Bronchial epithelial cell (primary cell): ENCODE measurements around the gene RUVBL2. TPM values are rescaled to one million over a fixed set of nuclear protein-coding genes. Genes with fewer than 3 reads are reported as not detected.
A peak's percentile ranks its signal among the peaks of the same experiment; 100 is the strongest.

Experiments
- DNase-seq: peaks from one replicate; pipeline ENCODE4 v3.0.0-alpha.2; 2010; ENCODE audit warnings: low read depth
- FAIRE-seq: peaks from 2 replicates; lab custom pipeline; 2011; peaks lifted over from hg19 to GRCh38; lab: Jason Lieb, UNC
- H3K27me3 ChIP-seq: 2 replicates; pipeline ENCODE4 v1.5.1; 2011; ENCODE audit warnings: low read length; ENCODE audit not compliant: control insufficient read depth, insufficient read depth
- H3K36me3 ChIP-seq: 2 replicates; pipeline ENCODE4 v1.5.1; 2011; ENCODE audit warnings: low read length; ENCODE audit not compliant: control insufficient read depth, insufficient read depth
- H3K4me3 ChIP-seq: 2 replicates; pipeline ENCODE4 v1.5.1; 2011; ENCODE audit warnings: mild to moderate bottlenecking, low read depth, low read length, control low read depth
- total RNA-seq: library from RNA; depleted of rRNA; stranded (reverse); fragments of >200 nt; gene quantifications from 2 replicates; pipeline ENCODE4 v1.2.1, GENCODE V29; 2014
- TF ChIP-seq, protein P1 (sequence below): IDR thresholded peaks from 2 replicates; pipeline ENCODE4 v1.5.1; 2011; ENCODE audit warnings: mild to moderate bottlenecking, moderate library complexity, low read length, control low read depth, inconsistent platforms; ENCODE audit not compliant: insufficient read depth, severe bottlenecking

RUVBL2 gene
- total RNA-seq, 1 donor from 2014 or later, result 267 TPM

DNA sequence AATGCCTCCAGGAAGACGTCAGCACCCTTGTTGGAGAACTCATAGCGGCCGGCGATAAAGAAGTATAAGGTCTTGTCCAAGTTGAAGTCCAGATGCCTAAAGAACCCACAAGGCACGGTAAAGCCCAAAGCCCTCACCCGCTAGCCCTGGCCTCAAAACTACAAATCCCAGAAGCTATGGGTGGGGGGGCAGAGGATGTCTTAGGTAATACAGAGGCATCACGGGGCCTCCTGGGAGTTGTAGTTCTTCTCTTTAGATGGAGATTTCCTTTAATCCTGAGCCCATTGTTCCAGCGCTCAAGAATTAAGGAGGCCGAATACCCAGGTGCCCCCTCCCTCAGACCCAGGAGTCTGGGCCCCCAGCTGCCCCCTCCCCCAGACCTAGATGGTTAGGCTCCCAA is 11.4 kb upstream of the RUVBL2 start:
- TF ChIP-seq, protein P1, sequence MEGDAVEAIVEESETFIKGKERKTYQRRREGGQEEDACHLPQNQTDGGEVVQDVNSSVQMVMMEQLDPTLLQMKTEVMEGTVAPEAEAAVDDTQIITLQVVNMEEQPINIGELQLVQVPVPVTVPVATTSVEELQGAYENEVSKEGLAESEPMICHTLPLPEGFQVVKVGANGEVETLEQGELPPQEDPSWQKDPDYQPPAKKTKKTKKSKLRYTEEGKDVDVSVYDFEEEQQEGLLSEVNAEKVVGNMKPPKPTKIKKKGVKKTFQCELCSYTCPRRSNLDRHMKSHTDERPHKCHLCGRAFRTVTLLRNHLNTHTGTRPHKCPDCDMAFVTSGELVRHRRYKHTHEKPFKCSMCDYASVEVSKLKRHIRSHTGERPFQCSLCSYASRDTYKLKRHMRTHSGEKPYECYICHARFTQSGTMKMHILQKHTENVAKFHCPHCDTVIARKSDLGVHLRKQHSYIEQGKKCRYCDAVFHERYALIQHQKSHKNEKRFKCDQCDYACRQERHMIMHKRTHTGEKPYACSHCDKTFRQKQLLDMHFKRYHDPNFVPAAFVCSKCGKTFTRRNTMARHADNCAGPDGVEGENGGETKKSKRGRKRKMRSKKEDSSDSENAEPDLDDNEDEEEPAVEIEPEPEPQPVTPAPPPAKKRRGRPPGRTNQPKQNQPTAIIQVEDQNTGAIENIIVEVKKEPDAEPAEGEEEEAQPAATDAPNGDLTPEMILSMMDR, result no peak
- no peak for FAIRE-seq
- peaks cover 27% of the 10 kb centered on the region for H3K36me3 ChIP-seq

DNA sequence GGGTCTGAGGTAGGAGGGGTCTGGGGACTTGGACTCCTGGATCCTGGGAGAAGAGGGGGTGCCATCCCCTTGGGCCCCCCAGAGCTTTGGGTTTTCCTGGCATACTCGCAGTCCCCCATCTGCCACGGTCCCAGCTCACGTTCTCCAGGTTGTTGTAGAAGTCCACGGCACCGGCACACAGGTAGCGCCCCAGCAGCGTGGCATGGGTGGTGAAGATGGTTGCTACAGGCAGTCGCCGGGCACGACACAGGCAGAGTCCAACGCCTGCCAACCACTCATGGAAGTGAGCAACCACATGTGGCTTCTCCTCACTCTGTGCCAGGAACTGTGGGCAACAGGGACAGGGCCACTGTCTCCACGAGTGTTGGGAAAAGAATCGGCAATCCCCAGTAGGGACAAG is 8.0 kb upstream of the RUVBL2 start:
- H3K27me3 ChIP-seq, result no peaks in the 10 kb centered on the region
- TF ChIP-seq, protein P1, result no peak
- peak; percentile 18 for FAIRE-seq
- no peak overlapping the region for H3K4me3 ChIP-seq
- DNase-seq, result no peak
- peaks cover 37% of the 10 kb centered on the region for H3K36me3 ChIP-seq

More for the DNA sequence above, 11.4 kb upstream of the RUVBL2 start:
- H3K27me3 ChIP-seq, result no peaks in the 10 kb centered on the region
- DNase-seq, result no peak
- no peak overlapping the region for H3K4me3 ChIP-seq

DNA sequence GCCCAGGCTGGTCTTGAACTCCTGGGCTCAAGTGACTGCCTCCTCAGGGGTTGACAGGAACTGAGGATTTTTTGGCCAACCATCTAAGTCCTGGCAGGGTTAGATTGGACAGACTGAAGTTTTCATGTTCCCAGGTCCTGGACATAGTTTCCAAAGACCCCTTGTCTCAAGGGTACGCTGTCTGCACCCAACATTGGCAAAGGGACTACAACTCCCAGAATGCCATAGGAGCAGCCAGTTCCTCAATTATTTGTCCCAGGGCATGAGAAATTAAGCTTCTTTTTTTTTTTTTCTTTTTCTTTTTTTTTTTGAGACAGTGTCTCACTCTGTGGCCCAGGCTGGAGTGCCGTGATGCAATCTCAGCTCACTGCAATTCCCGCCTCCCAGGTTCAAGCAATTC is 7.5 kb upstream of the RUVBL2 start:
- Histone ChIP-seq H3K4me3 (no peak overlapping the region), H3K27me3 (no peaks in the 10 kb centered on the region), H3K36me3 (peaks cover 39% of the 10 kb centered on the region)
- DNase-seq, result no peak
- FAIRE-seq, result no peak
- TF ChIP-seq, protein P1, result no peak

DNA sequence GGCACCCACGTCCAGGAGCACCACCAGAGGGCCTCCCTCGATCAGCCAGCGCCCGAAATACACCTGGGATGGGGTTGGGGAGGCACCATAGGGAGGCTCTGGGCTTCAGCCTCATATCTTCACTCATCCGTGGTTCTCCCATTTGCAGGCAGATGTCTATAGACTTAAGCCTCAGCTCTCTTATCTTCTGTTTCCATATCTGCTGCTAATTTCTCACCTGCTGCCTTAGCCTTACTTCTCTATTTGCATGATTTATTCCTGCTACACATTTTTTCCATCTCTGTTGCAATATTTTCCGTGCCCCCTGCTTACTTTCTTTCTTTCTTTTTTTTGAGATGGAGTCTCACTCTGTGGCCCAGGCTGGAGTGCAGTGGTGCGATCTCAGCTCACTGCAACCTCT is 6.4 kb upstream of the RUVBL2 start:
- no peak for FAIRE-seq
- TF ChIP-seq, protein P1, result no peak
- no peak for DNase-seq
- H3K4me3 ChIP-seq, result no peak overlapping the region
- no peaks in the 10 kb centered on the region for H3K27me3 ChIP-seq
- H3K36me3 ChIP-seq, result peaks cover 32% of the 10 kb centered on the region

DNA sequence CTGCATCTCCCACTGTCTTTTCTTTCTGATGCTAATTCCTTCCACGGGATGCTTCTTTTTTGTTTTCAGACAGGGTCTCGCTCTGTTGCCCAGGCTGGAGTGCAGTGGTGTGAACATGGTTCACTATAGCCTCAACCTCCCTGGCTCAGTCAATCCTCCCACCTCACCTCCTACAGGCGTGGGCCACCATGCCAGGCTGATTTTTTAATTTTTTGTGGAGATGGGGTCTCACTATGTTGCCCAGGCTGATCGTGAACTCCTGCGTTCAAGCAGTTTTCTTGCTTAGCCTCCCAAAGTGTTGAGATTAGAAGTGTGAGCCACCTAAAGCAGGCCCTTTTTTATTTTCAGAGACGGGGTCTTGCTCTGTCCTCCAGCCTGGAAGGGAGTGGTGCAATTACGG is 5.4 kb upstream of the RUVBL2 start:
- no peak overlapping the region for H3K4me3 ChIP-seq
- DNase-seq (no peak), FAIRE-seq (no peak)
- H3K27me3 ChIP-seq, result no peaks in the 10 kb centered on the region
- TF ChIP-seq, protein P1, result no peak
- peaks cover 27% of the 10 kb centered on the region for H3K36me3 ChIP-seq

DNA sequence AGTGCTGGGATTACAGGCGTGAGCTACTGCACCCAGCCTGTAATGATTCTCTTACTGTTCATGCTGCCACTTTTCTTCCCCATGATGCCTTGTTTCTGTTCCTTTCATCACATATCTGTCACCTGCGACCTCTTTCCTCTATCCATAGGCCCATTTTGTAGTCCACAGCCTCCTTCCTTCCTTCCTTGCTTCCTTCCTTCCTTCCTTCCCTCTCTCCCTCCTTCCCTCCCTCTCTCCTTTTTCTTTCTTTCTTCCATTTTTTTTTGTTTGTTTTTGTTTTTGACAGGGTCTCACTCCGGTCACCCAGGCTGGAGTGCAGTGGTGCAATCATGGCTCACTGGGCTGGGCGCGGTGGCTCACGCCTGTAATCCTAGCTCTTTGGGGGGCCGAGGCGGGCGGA is 4.8 kb upstream of the RUVBL2 start:
- FAIRE-seq (no peak), DNase-seq (no peak)
- no peaks in the 10 kb centered on the region for H3K27me3 ChIP-seq
- H3K4me3 ChIP-seq, result no peak overlapping the region
- TF ChIP-seq, protein P1, result no peak
- H3K36me3 ChIP-seq, result peaks cover 26% of the 10 kb centered on the region
